HK-2 (cell line): ENCODE data around the gene SLK.

Source experiments
- DNase-seq: peaks from one replicate; pipeline ENCODE4 v3.0.0-alpha.2; 2018; ENCODE audit not compliant: unreplicated experiment

Gene SLK

GRCh38 chr10:103966671-103967447, at the start of gene SLK:
Gene SLK (plus strand): TSS chr10:103967140. CDS start chr10:103967746, 606 bp downstream.
- peak; percentile 75 for DNase-seq

- DNase-seq = no peak
These were observed 49.5 kb upstream of the SLK start for GRCh38 chr10:103917302-103918052.

- peak; percentile 100 for DNase-seq
These were observed 48.7 kb upstream of the SLK start, which contains the start of gene STN1 for GRCh38 chr10:103918053-103918846. Gene STN1 (minus strand): TSS chr10:103918184. CDS start chr10:103917594, 590 bp downstream.

- DNase-seq = no peak
These were observed 47.3 kb upstream of the SLK start for GRCh38 chr10:103919648-103920025.

- DNase-seq = no peak
These were observed 45.7 kb upstream of the SLK start for GRCh38 chr10:103921248-103921647.

GRCh38 chr10:103921750-103922195, 45.2 kb upstream of the SLK start:
- no peak for DNase-seq

GRCh38 chr10:103922659-103923058, 44.3 kb upstream of the SLK start:
- DNase-seq = no peak

GRCh38 chr10:103923502-103923901, 43.4 kb upstream of the SLK start:
- no peak for DNase-seq

GRCh38 chr10:103925591-103925990, 41.3 kb upstream of the SLK start:
- no peak for DNase-seq

GRCh38 chr10:103926722-103927319, 40.1 kb upstream of the SLK start:
- DNase-seq = no peak

- DNase-seq = no peak
These were observed 38.2 kb upstream of the SLK start for GRCh38 chr10:103928784-103929183.

- no peak for DNase-seq
These were observed 37.5 kb upstream of the SLK start for GRCh38 chr10:103929381-103929921.

GRCh38 chr10:103930449-103930848, 36.5 kb upstream of the SLK start:
- DNase-seq = no peak

- no peak for DNase-seq
These were observed 36.1 kb upstream of the SLK start for GRCh38 chr10:103930881-103931280.

GRCh38 chr10:103931603-103932002, 35.3 kb upstream of the SLK start:
- no peak for DNase-seq

- no peak for DNase-seq
These were observed 34.7 kb upstream of the SLK start for GRCh38 chr10:103932271-103932670.

GRCh38 chr10:103932971-103933370, 34.0 kb upstream of the SLK start:
- no peak for DNase-seq

GRCh38 chr10:103933557-103934121, 33.3 kb upstream of the SLK start:
- no peak for DNase-seq

- no peak for DNase-seq
These were observed 32.6 kb upstream of the SLK start for GRCh38 chr10:103934308-103934707.

- no peak for DNase-seq
These were observed 30.9 kb upstream of the SLK start for GRCh38 chr10:103936022-103936421.

- no peak for DNase-seq
These were observed 27.4 kb upstream of the SLK start for GRCh38 chr10:103939522-103939921.
